TTC549 (cell line): Measurements from ENCODE around the gene P2RY12.

Experiments
- FAIRE-seq: peaks from 2 replicates; lab custom pipeline; 2012; peaks lifted over from hg19 to GRCh38; lab: Jason Lieb, UNC

The P2RY12 gene

GRCh38 chr3:151384741-151385174 lies at the start of gene P2RY12:
Gene P2RY12, minus strand, starts transcription at chr3:151384753. Its CDS starts 45,908 bp downstream, at chr3:151338845.
- FAIRE-seq: no peak

DNA sequence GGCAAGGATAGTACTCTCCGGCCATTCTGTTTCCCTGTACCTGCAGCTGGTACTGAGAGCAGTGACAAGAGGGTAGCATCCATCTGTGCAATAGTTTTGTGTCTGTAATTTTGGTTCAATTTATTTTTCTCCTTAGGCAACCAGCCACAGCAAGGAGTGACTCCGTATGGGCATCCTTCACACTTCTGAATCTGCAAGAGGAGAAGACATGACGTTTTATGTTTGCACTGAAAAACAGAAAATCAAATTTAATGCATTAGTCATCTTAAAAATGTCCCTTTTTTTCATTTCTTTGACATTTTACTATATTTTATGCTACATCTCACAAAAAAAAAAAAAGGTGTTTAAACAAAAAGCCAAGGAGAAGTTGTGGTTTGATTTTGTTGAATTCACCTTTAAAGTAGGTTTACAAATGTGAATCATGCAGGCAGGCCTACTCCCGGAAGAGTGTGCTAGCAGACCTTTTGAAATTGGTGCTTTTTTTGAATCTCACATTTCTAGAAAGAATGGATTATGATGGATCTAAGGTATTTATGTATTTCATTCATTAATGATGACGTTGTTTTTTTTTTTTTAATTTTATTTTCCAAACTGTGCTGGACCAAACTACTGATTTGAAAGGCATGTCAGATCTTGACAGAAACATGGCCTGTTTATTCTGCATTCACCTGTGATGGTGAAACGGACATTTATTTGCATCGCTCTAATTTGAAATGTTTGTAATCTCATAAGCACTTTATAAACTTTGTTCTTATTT lies 48.2 kb upstream of the P2RY12 start:
- FAIRE-seq: no peak

DNA sequence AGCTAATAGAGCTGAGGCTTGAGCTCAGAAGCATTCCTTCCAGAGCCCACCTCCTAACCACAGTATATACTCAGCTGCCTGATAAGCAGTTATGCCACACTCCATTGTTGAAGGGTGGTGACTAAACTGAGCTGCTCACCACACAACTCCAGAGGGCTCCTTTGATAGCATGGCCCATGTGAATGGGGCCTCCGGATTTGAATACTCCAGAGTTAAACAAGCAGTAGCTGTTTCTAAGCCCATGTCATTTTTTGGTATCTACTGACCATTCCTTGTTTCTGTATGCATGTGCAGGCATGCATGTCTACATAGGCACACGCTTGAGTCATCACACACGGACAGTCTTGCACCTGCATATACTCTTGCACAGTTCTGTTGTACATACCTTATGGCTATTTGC lies 47.4 kb upstream of the P2RY12 start:
- no peak for FAIRE-seq

DNA sequence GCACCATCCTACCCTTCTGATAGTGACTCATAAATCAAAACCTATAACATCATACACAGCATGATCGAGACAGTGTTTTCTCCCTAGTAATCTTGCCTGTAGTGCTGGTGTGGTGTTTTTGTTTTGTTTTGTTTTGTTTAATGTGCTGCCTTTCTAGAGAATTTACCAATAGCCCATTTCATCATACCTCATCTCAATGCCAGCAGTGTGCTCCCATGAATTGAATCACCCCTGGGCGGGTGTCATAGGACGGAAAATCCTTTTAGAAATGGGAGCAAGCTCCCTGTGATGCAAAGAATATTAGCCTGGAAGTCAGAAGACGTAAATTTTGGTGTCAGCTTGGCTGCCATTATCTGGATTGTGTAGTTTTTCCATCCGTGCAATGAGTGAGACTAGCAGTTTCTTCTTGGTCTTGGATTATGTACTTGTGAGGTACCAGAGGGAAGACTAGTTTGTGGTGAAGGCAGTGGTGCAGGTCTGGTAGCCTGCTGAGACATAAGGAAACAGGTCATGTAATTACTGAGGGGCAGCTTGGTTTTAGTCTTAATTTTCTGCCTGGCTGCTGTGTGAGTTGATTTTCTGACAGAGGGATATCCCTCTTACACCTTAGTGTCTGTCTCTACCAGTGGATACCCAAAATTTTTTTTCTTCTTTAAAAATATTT lies 46.4 kb upstream of the P2RY12 start:
- no peak for FAIRE-seq

- no peak for FAIRE-seq
Measured at GRCh38 chr3:151428386-151428785, 43.8 kb upstream of the P2RY12 start.

DNA sequence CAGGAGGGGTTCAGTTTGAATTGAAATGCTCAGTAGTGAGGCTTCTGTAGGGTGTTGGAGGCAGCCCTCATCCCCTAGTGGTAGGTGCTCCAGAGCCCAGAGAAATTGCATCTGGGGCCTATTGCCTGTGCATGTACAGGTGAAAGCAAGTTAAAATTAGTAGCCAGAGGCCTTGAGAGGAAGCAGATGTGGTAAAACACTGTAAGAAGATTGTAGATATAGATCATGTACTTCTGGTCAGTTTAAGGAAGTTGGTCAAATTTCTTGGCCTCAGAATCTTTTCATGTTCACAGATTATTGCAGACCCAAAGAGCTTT lies 41.7 kb upstream of the P2RY12 start:
- no peak for FAIRE-seq

DNA sequence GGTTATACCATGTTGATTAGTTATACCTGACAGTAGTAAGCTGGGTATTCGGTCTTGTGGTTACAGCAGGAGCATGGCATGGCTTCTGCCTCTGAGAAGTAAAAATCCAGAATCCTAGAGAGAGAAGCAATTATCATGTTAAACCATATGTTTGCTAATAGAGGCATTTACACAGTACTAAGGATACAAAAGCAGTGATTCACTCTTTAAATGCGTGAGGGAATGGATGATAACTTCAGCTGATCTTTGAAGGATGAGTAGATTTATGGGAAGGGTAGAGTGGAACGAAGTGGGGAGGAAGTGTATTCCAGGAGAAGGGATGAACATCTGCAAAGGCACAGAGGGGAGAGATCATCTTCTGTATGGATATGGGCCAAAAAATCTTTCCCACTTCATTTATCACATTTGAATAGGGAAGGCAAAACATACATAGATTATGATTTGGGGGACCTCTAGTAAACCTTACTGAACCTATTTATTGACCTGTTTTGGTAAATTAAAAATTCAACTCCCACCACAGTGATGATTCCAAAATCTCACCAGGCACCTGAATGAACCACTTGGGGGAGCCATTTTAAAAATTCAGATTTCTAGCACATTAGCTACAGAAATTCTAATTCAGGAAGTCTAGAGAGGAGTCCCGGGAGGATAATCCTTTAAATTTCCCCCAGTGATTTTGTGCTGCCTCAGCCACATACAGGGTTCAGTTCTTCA lies 41.2 kb upstream of the P2RY12 start:
- FAIRE-seq: no peak

DNA sequence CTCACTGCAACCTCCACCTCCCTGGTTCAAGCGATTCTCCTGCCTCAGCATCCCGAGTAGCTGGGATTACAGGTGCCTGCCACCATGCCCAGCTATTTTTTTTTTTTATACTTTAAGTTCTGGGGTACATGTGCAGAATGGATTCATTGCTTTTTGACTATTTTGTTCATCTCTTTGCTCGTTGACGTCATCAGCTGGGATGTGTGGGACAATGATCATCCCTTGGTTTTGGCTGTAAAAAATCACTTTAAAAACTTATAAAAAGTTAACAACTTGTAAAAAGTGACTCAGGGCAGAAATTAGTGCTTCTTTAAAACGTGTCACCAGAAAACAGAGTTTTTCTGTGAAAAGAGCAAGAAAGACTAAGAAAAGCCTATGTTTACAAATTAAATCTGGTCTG lies 38.5 kb upstream of the P2RY12 start:
- FAIRE-seq: no peak

- FAIRE-seq: no peak
Measured at GRCh38 chr3:151421938-151422337, 37.4 kb upstream of the P2RY12 start.

DNA sequence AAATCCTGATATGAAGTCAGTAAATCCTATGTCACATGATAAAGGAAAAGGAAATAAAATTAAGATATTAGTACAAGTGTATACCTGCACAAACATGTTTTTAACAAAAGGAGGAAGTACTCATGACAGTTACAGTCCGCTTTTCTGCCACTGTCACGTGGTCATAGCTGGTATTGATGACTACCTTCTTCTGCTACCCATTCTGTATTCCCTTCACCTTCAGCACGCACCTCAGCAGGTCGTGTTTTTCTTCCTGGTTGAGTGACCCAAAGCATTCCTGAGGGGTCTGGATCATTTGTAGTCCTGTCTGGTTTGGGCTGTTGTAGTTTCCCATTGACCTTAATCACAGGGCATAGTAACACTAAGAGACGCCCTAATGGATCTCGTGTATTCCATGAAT lies 35.3 kb upstream of the P2RY12 start:
- FAIRE-seq: no peak

DNA sequence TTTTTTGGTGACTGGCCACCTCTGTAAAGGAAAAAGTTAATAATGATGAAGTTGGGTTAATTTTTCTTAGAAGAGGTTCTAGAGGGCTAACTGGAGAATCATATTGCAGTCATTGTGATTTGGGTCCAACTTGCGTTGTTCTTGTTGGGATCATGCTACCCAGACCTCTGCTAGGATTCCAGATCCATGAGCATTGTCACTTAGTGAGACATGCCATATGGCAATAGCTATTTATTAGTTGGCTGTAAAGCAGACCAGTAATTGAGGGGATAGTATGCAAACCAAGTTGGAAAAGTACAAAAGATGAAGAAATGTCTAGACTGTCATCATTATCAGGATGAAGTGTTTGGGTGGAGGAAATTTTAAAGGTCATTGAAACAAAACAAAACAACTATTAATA lies 30.7 kb upstream of the P2RY12 start:
- no peak for FAIRE-seq

DNA sequence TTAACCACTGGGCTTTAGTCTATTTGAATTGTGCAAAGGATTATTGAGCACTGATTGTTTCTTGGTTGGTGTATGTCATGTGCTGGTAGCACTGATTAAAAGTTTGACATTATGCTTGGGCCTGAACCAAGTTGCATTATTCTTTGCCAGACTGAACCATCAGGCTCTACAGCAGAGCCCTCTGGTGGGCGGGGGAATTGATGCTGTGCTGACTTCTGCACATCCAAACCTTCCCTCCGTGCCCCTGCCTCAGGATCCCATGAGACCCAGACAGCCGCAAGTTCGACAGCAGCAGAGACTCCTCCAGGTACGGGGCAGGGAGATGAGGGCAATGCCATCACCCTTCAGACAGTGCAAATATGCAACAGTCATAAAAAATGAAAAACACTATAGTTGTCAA lies 28.4 kb upstream of the P2RY12 start:
- no peak for FAIRE-seq

DNA sequence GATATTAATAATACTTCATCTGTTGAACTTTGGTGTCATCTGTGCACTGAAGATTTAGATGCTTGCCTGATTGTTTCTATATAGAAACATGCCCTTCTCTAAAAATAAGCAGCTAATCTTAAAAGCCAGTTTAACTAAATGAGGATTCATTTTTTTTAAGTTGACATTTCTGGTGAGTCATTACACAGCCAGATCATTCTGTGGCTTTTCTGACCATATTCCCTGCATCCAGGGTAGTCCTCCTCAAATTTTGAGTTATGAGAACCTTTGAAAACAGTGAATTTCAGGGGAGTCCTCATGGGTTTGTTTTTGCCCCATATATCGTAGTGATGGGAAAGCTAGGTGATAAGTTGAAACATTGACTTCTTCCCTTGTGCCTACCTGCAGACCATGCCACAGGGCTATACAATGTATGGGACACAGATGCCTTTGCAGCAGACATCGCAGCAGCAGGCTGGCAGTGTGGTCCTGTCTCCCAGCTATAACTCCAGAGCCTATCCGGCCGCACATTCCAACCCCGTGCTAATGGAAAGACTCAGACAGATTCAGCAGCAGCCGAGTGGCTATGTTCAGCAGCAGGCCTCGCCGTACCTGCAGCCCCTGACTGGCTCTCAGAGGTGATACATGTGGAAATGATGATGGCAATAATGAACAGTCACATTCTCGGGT lies 26.5 kb upstream of the P2RY12 start:
- no peak for FAIRE-seq

GRCh38 chr3:151407928-151408327 lies 23.4 kb upstream of the P2RY12 start:
- FAIRE-seq: no peak

- no peak for FAIRE-seq
Measured at GRCh38 chr3:151404316-151404715, 19.8 kb upstream of the P2RY12 start.

DNA sequence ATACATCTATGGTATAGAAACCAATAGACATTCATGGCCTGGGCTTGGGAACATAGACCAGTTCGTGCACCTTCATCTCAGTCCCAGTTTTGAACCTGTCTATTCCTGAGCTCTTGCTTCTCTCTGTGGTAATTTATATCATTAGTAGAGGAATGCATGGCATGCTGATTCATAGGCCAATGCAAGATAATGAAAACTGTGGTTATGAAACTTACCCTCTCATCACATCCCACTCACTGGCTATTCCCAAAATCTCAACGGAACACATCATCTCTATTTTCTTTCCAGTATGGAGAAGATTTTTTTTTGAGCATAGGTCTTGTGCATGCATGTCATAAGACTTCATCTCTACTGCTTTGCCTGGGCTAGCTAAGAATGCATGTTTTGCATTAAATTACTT lies 18.7 kb upstream of the P2RY12 start:
- FAIRE-seq: no peak

DNA sequence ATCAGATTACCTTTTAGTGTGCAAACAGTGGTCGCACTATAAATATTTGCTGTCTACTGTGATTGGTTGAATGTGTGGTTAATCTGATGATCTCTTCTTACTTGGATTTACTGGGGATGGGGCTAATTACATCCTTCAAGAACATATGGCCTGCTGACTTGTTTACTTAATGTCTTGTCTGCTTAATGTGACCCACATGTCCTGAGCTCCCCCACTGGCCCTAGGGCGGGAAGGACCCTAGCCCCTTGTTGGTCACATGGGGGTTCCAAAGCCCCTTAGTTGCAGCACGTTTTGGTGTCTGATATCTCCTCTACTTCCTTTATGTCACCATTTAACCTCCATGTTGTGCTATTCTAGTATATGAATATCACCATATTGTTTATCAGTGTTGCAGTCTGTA lies 17.8 kb upstream of the P2RY12 start:
- no peak for FAIRE-seq

GRCh38 chr3:151400341-151400740 lies 15.8 kb upstream of the P2RY12 start:
- FAIRE-seq: no peak

DNA sequence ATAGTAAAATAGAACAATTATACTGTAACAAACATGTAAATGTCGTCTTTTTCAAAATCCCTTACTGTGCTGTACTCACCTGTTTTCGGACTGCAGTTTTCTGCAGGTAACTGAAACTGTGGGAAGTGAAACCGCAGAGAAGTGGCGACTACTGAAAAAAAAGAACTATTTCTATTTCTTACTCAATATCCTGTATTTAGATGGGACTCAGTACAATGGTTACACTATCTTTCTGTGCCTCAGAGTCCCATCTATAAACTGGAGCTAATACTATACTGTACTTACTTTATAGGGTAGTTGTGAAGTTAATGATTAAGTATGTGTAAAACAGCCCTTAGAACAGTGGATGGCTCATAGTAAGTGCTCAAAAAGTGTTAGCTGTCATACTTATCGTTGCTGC lies 14.3 kb upstream of the P2RY12 start:
- no peak for FAIRE-seq

DNA sequence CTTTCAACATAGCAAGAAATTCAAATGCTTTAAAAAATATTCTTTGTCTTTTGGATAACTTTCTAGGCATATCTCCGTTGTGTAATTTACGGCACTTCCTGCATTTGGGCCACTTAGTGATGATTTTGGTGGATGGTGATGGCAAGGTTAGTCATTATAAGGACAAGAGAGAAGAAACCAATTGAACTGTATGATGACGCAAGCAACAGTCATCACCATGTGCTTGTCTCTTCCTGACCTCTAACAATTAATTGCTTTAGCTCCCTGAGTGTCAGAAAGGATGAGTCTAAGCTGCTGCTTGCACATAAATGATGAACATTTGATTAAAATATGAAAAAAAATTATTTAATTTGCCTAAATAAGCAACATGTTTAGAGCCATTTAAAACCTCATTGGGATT lies 11.3 kb upstream of the P2RY12 start:
- no peak for FAIRE-seq

DNA sequence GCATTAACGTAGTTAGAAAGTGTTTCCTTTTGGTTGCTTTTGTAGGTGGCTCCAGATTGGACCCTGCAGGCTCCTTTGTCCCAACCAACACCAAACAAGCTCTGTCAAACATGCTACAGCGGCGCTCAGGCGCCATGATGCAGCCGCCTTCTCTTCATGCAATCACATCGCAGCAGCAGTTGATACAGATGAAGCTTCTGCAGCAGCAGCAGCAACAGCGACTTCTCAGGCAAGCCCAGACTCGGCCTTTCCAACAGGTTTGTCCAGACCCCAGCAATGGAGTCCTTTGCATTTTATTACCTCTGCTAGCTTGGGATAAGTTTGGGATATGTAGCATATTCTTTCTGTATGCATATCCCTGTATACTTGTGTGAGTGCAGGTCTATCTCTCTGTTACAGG lies 10.1 kb upstream of the P2RY12 start:
- no peak for FAIRE-seq

GRCh38 chr3:151393941-151394340 lies 9.4 kb upstream of the P2RY12 start:
- no peak for FAIRE-seq
